Upper lobe of left lung (tissue), 4 donors: ENCODE data around the gene CBFA2T3.

Source experiments
- CTCF ChIP-seq, 6 experiments: fragments of 450-650 bp in 4 of 6; fragments of 200-600 bp in 2 of 6; sonication (generic) in 2 of 6; IDR thresholded peaks; one replicate each; pipeline ENCODE4 v1.5.1; 2016 to 2019; ENCODE audit warnings: antibody characterized with exemption in 6 of 6
- EP300 ChIP-seq, 4 donors: sonication (generic); formaldehyde crosslinking; IDR thresholded peaks; one replicate each; pipeline ENCODE4 v1.5.1; 2017; ENCODE audit warnings: antibody characterized with exemption in 4 of 4, control low read depth in 2 of 4
- POLR2A ChIP-seq, 4 donors: fragments of 450-650 bp; IDR thresholded peaks; one replicate each; pipeline ENCODE4 v1.5.1; 2016 to 2017; ENCODE audit warnings: antibody characterized with exemption in 4 of 4, mild to moderate bottlenecking in 2 of 4

- TF ChIP-seq CTCF (IDR thresholded peaks at IDR 0.05) (no peak), POLR2A (IDR thresholded peaks at IDR 0.05) (no peak), EP300 (IDR thresholded peaks at IDR 0.05) (no peak)
Measured at GRCh38 chr16:88961011-88961410, 16.0 kb downstream of the CBFA2T3 start.
